ENCODE results near the gene GCNT1.

DNA sequence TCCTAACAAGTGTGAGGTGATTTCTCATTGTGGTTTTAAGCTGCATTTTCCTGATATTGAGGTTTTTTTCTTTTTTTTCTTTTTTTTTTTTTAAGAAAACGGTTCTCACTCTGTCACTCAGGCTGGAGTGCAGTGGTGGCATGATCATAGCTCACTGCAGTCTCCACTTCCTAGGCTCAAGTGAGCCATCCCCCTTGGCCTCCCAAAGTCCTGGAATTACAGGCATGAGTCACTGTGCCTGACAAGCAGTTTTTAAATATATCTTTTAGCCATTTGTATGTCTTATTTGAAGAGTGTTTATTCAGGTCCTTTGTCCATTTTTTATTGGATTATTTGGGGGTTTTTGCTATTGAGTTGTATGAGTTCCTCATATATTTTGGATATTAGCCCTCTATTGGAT lies 53.8 kb downstream of the GCNT1 start:
- TF ChIP-seq, protein P1, sequence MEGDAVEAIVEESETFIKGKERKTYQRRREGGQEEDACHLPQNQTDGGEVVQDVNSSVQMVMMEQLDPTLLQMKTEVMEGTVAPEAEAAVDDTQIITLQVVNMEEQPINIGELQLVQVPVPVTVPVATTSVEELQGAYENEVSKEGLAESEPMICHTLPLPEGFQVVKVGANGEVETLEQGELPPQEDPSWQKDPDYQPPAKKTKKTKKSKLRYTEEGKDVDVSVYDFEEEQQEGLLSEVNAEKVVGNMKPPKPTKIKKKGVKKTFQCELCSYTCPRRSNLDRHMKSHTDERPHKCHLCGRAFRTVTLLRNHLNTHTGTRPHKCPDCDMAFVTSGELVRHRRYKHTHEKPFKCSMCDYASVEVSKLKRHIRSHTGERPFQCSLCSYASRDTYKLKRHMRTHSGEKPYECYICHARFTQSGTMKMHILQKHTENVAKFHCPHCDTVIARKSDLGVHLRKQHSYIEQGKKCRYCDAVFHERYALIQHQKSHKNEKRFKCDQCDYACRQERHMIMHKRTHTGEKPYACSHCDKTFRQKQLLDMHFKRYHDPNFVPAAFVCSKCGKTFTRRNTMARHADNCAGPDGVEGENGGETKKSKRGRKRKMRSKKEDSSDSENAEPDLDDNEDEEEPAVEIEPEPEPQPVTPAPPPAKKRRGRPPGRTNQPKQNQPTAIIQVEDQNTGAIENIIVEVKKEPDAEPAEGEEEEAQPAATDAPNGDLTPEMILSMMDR (IDR thresholded peaks at IDR 0.05; ENCODE audit: poor library complexity) = no peak
- TF ChIP-seq EZH2 (IDR thresholded peaks at IDR 0.05; ENCODE audit: borderline replicate concordance) = no peak
- TF ChIP-seq EZH2phosphoT487 (IDR thresholded peaks at IDR 0.05; ENCODE audit: low read depth, severe bottlenecking, unreplicated experiment) = no peak
